ENCODE results near the gene DST.

DST gene

GRCh38 chr6:56484669-56485068, 158.0 kb downstream of the DST start:
- H3K9me2 ChIP-seq (replicated peaks; ENCODE audit: control insufficient read depth, low read length): no peaks in the 10 kb centered on the region
- no peak overlapping the region for H3K27ac ChIP-seq (ENCODE audit: low read depth, low read length)
- no peaks in the 10 kb centered on the region for H3K79me2 ChIP-seq (ENCODE audit: control insufficient read depth, low read length)
- H3F3A ChIP-seq (ENCODE audit: control insufficient read depth, insufficient read depth): no peaks in the 10 kb centered on the region
- H3K9me3 ChIP-seq (ENCODE audit: control insufficient read depth, insufficient read depth, low read length): no peaks in the 10 kb centered on the region
- no peak overlapping the region for H3K4me2 ChIP-seq (ENCODE audit: low read length)
- H4K20me1 ChIP-seq (ENCODE audit: control insufficient read depth, insufficient read depth, low read depth, low read length): no peaks in the 10 kb centered on the region
- no peak overlapping the region for H3K4me3 ChIP-seq (ENCODE audit: low read length)
- H3K27me3 ChIP-seq (ENCODE audit: control insufficient read depth, low read length): no peaks in the 10 kb centered on the region
- H3K4me1 ChIP-seq (ENCODE audit: control insufficient read depth, low read length): no peaks in the 10 kb centered on the region
- TF ChIP-seq CTCF (IDR thresholded peaks at IDR 0.05; ENCODE audit: low read depth, low read length, poor library complexity, severe bottlenecking): no peak
- no peak for TF ChIP-seq EZH2phosphoT487 (IDR thresholded peaks at IDR 0.05; ENCODE audit: borderline replicate concordance, low read length)
- H3K36me3 ChIP-seq (ENCODE audit: control insufficient read depth, low read length): peaks cover 2% of the 10 kb centered on the region; the same call in 1 of the 2 replicates

- Histone ChIP-seq H3K4me2 (ENCODE audit: low read length) (no peak overlapping the region), H3K4me1 (ENCODE audit: control insufficient read depth, low read length) (no peaks in the 10 kb centered on the region), H3K27me3 (ENCODE audit: control insufficient read depth, low read length) (no peaks in the 10 kb centered on the region), H3K27ac (ENCODE audit: low read depth, low read length) (no peak overlapping the region), H3K4me3 (ENCODE audit: low read length) (no peak overlapping the region), H3K36me3 (ENCODE audit: control insufficient read depth, low read length) (peaks cover 2% of the 10 kb centered on the region; the same call in 1 of the 2 replicates), H3K9me3 (ENCODE audit: control insufficient read depth, insufficient read depth, low read length) (no peaks in the 10 kb centered on the region), H3K9me2 (replicated peaks; ENCODE audit: control insufficient read depth, low read length) (no peaks in the 10 kb centered on the region), H4K20me1 (ENCODE audit: control insufficient read depth, insufficient read depth, low read depth, low read length) (no peaks in the 10 kb centered on the region), H3K79me2 (ENCODE audit: control insufficient read depth, low read length) (no peaks in the 10 kb centered on the region), H3F3A (ENCODE audit: control insufficient read depth, insufficient read depth) (no peaks in the 10 kb centered on the region)
- TF ChIP-seq CTCF (IDR thresholded peaks at IDR 0.05; ENCODE audit: low read depth, low read length, poor library complexity, severe bottlenecking): no peak
- TF ChIP-seq EZH2phosphoT487 (IDR thresholded peaks at IDR 0.05; ENCODE audit: borderline replicate concordance, low read length): no peak
Measured at GRCh38 chr6:56483929-56484328, 158.8 kb downstream of the DST start.

- Histone ChIP-seq H3K4me3 (ENCODE audit: low read length) (no peak overlapping the region), H3K9me3 (ENCODE audit: control insufficient read depth, insufficient read depth, low read length) (no peaks in the 10 kb centered on the region), H3K36me3 (ENCODE audit: control insufficient read depth, low read length) (peaks cover 2% of the 10 kb centered on the region; the same call in 1 of the 2 replicates), H3F3A (ENCODE audit: control insufficient read depth, insufficient read depth) (no peaks in the 10 kb centered on the region), H3K79me2 (ENCODE audit: control insufficient read depth, low read length) (no peaks in the 10 kb centered on the region), H4K20me1 (ENCODE audit: control insufficient read depth, insufficient read depth, low read depth, low read length) (no peaks in the 10 kb centered on the region), H3K9me2 (replicated peaks; ENCODE audit: control insufficient read depth, low read length) (no peaks in the 10 kb centered on the region), H3K27me3 (ENCODE audit: control insufficient read depth, low read length) (no peaks in the 10 kb centered on the region), H3K4me1 (ENCODE audit: control insufficient read depth, low read length) (no peaks in the 10 kb centered on the region), H3K4me2 (ENCODE audit: low read length) (no peak overlapping the region), H3K27ac (ENCODE audit: low read depth, low read length) (no peak overlapping the region)
- TF ChIP-seq EZH2phosphoT487 (IDR thresholded peaks at IDR 0.05; ENCODE audit: borderline replicate concordance, low read length): no peak
- no peak for TF ChIP-seq CTCF (IDR thresholded peaks at IDR 0.05; ENCODE audit: low read depth, low read length, poor library complexity, severe bottlenecking)
Measured at GRCh38 chr6:56482525-56482924, 160.2 kb downstream of the DST start.

All from DOHH2 (cell line).